GM13976 (cell line): Measurements from ENCODE around the gene LIPA.

Experiments used
- DNase-seq: peaks from one replicate; pipeline ENCODE4 v3.0.0; 2012; ENCODE audit warnings: low spot score
- in situ Hi-C: fragments of 300-500 bp; cut with MboI; formaldehyde crosslinking; loops from one replicate; pipeline ENCODE4 v1.12.0; 2022; ENCODE audit warnings: low sequenced_read_pairs, mixed read lengths, inconsistent platforms; ENCODE audit not compliant: unreplicated experiment
- TF ChIP-seq, protein P1 (sequence below): IDR thresholded peaks from 2 replicates; pipeline ENCODE4 v1.5.1; 2012; ENCODE audit warnings: borderline replicate concordance, mild to moderate bottlenecking; ENCODE audit not compliant: insufficient read depth; ENCODE audit errors: extremely low read depth, missing control alignments, control extremely low read depth

LIPA gene

DNA sequence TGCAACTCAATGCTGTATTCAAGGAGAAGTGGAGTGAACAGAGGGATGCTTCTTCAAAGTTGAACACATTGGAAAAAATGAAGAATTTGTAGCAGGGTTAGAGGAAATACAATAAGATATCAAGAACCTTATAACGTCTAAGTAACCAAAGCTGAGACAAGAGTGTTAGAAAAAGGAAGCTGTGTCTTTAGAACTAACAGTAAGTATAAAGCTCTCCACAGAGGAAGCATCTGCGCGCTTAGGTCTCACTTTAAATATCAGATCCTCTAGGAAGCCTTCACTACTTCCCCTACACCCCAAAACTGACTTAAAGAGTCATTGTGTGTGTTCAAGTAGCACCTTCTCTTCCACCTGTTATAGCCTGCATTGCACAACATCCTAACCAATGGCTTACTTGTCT is 87.5 kb downstream of the LIPA start:
- in situ Hi-C loops, result no loop called here
- DNase-seq, result no peak
- TF ChIP-seq, protein P1, sequence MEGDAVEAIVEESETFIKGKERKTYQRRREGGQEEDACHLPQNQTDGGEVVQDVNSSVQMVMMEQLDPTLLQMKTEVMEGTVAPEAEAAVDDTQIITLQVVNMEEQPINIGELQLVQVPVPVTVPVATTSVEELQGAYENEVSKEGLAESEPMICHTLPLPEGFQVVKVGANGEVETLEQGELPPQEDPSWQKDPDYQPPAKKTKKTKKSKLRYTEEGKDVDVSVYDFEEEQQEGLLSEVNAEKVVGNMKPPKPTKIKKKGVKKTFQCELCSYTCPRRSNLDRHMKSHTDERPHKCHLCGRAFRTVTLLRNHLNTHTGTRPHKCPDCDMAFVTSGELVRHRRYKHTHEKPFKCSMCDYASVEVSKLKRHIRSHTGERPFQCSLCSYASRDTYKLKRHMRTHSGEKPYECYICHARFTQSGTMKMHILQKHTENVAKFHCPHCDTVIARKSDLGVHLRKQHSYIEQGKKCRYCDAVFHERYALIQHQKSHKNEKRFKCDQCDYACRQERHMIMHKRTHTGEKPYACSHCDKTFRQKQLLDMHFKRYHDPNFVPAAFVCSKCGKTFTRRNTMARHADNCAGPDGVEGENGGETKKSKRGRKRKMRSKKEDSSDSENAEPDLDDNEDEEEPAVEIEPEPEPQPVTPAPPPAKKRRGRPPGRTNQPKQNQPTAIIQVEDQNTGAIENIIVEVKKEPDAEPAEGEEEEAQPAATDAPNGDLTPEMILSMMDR, result no peak
